ENCODE results near the gene CP. TPM values are rescaled to one million over a fixed set of nuclear protein-coding genes. Genes with fewer than 3 reads are reported as not detected.

The CP gene
- total and polyA plus RNA-seq, 2 of the 13 experiments (the other 11 are each of a cell fraction or from before 2014, with no cell fraction given), result 42.6 to 789 TPM

DNA sequence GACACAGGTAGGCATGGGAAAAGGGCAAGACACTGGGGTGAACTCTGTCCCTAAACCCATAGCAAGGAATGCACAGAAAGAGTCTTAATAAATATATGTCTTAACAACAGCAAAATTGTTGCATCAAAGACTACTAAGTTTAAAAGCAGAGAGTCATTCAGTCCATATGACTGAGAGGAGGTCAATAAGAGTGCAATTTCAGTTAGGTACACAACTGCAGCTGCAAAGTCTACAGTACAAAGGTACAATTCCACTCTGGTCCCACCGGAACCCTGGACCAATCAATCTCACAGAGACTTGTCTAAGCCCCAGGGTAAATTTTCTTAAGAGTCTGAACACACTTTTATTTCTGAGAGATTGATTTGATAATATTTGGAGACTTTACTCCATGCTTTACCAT lies 6.9 kb downstream of the CP start (continued):
- TF ChIP-seq HNRNPK (IDR thresholded peaks at IDR 0.05; ENCODE audit: low read depth, low read length, poor library complexity, severe bottlenecking) (no peak), RARA (CRISPR knock-in tag; IDR thresholded peaks at IDR 0.05) (peak; percentile 99), ZNF616 (CRISPR knock-in tag; IDR thresholded peaks at IDR 0.05; ENCODE audit: low read depth) (no peak), RCOR2 (CRISPR knock-in tag; IDR thresholded peaks at IDR 0.05) (peak; percentile 89; the same call in 1 of the 2 replicates), PITX1 (CRISPR knock-in tag; IDR thresholded peaks at IDR 0.05) (peak; percentile 79), RXRB (CRISPR knock-in tag; IDR thresholded peaks at IDR 0.05; ENCODE audit: borderline replicate concordance) (peak; percentile 93), FOSL2 (CRISPR knock-in tag; IDR thresholded peaks at IDR 0.05) (peak; percentile 62), PHF5A (CRISPR knock-in tag; IDR thresholded peaks at IDR 0.05; ENCODE audit: low read depth, unreplicated experiment) (no peak), TARDBP (CRISPR knock-in tag; IDR thresholded peaks at IDR 0.05) (peak; percentile 36; the same call in 1 of the 2 replicates), TEAD3 (CRISPR knock-in tag; optimal IDR thresholded peaks at IDR 0.05; ENCODE audit: borderline replicate concordance) (peak; percentile 76), MLLT10 (CRISPR knock-in tag; IDR thresholded peaks at IDR 0.05) (no peak)

DNA sequence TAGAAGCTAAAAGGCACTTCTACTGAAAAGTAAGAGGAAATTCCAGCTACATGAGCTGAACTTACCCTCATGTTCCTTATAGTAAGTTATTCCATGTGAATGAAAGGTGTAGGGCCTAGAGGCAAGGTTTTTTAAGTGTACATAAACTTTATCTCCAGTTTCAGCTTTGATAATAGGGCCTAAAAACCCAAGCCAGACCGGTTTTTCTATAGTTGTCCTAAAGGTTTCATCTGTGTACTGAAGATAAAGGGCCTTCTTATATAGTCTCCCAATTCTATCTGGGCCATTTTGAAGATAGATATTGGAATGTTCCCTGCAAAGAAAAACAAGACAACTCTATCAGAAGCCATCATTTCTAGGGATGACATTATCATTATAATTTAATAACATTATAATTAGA lies 9.2 kb downstream of the CP start:
- ATAC-seq, result no peak
- H3K4me3 ChIP-seq (replicated peaks in 1 of 3; ENCODE audit: insufficient read depth in 1 of 3, low read depth in 2 of 3, low read length in 3 of 3), result no peak overlapping the region
- no peak overlapping the region for H3K27ac ChIP-seq (ENCODE audit: extremely low read length, insufficient read depth, low read length)
- DNase-seq (ENCODE audit: low spot score), result no peak
- BruUV-seq (replicated peaks), result no TSS peak
- FAIRE-seq, result no peak
- no peak overlapping the region for H3K4me2 ChIP-seq (ENCODE audit: low read depth, low read length)
- 100% methylated on average over 1 of the region's 1 CpG for whole genome bisulfite sequencing (ENCODE audit: low lambda C conversion rate)
- no peaks in the 10 kb centered on the region for H3K9me3 ChIP-seq (ENCODE audit: low read length)
- no peak overlapping the region for H2AFZ ChIP-seq (ENCODE audit: low read length)
- peaks cover 97% of the 10 kb centered on the region for H3K4me1 ChIP-seq (ENCODE audit: insufficient read depth, low read length)
- peaks cover 17 to 52% of the 10 kb centered on the region in 2 experiments for H3K36me3 ChIP-seq (replicated peaks in 1 of 2; ENCODE audit: control insufficient read depth in 1 of 2, insufficient read depth in 2 of 2, low read length in 2 of 2)
- 0 out of 2 replicates have a peak, but pooled peaks cover 5% of the 10 kb centered on the region for H4K20me1 ChIP-seq (ENCODE audit: insufficient read depth, low read length)
- H3K27me3 ChIP-seq (ENCODE audit: control insufficient read depth in 1 of 2, insufficient read depth in 2 of 2, low read length in 2 of 2), result no peaks in the 10 kb centered on the region
- H3K79me2 ChIP-seq (ENCODE audit: insufficient read depth, low read length), result peaks cover 87% of the 10 kb centered on the region
- ChIA-PET CTCF (ENCODE audit: low intra/inter-chr PET ratio, low total read pairs) (no interaction called here), POLR2A (no interaction called here)
- in situ Hi-C loops (cut with HindIII; ENCODE audit: extremely low pct_ligation_motif_present, low pct_unique_long_range_greater_than_20kb) (no loop called here), intact Hi-C loops (cut with micrococcal nuclease; ENCODE audit: unreplicated experiment) (no loop called here)
- H3K9ac ChIP-seq (ENCODE audit: insufficient read depth, low read depth, low read length), result no peak overlapping the region
- TF ChIP-seq, protein P1, sequence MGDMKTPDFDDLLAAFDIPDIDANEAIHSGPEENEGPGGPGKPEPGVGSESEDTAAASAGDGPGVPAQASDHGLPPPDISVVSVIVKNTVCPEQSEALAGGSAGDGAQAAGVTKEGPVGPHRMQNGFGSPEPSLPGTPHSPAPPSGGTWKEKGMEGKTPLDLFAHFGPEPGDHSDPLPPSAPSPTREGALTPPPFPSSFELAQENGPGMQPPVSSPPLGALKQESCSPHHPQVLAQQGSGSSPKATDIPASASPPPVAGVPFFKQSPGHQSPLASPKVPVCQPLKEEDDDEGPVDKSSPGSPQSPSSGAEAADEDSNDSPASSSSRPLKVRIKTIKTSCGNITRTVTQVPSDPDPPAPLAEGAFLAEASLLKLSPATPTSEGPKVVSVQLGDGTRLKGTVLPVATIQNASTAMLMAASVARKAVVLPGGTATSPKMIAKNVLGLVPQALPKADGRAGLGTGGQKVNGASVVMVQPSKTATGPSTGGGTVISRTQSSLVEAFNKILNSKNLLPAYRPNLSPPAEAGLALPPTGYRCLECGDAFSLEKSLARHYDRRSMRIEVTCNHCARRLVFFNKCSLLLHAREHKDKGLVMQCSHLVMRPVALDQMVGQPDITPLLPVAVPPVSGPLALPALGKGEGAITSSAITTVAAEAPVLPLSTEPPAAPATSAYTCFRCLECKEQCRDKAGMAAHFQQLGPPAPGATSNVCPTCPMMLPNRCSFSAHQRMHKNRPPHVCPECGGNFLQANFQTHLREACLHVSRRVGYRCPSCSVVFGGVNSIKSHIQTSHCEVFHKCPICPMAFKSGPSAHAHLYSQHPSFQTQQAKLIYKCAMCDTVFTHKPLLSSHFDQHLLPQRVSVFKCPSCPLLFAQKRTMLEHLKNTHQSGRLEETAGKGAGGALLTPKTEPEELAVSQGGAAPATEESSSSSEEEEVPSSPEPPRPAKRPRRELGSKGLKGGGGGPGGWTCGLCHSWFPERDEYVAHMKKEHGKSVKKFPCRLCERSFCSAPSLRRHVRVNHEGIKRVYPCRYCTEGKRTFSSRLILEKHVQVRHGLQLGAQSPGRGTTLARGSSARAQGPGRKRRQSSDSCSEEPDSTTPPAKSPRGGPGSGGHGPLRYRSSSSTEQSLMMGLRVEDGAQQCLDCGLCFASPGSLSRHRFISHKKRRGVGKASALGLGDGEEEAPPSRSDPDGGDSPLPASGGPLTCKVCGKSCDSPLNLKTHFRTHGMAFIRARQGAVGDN (CRISPR knock-in tag; IDR thresholded peaks at IDR 0.05), result no peak
- no peak for TF ChIP-seq ZNF451 (CRISPR knock-in tag; IDR thresholded peaks at IDR 0.05)
- no peak for TF ChIP-seq MED1 (CRISPR knock-in tag; IDR thresholded peaks at IDR 0.05)
- TF ChIP-seq PCBP2 (optimal IDR thresholded peaks at IDR 0.05; ENCODE audit: low read depth, low read length, poor library complexity, severe bottlenecking), result no peak
- TF ChIP-seq DMAP1 (CRISPR knock-in tag; IDR thresholded peaks at IDR 0.05), result no peak
- no peak for TF ChIP-seq ZNF652 (CRISPR knock-in tag; IDR thresholded peaks at IDR 0.05; ENCODE audit: borderline replicate concordance, low read depth)
- no peak for TF ChIP-seq ZKSCAN1 (IDR thresholded peaks at IDR 0.05; ENCODE audit: low read length)
- TF ChIP-seq MAF1 (CRISPR knock-in tag; IDR thresholded peaks at IDR 0.05; ENCODE audit: borderline replicate concordance), result no peak
- no peak for TF ChIP-seq NFKB2 (CRISPR knock-in tag; IDR thresholded peaks at IDR 0.05; ENCODE audit: borderline replicate concordance)
- TF ChIP-seq, protein P2, sequence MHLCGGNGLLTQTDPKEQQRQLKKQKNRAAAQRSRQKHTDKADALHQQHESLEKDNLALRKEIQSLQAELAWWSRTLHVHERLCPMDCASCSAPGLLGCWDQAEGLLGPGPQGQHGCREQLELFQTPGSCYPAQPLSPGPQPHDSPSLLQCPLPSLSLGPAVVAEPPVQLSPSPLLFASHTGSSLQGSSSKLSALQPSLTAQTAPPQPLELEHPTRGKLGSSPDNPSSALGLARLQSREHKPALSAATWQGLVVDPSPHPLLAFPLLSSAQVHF (CRISPR knock-in tag; IDR thresholded peaks at IDR 0.05), result no peak
- TF ChIP-seq RFX3 (CRISPR knock-in tag; IDR thresholded peaks at IDR 0.05), result no peak
- TF ChIP-seq NCOA1 (CRISPR knock-in tag; IDR thresholded peaks at IDR 0.05), result no peak
- TF ChIP-seq KLF12 (CRISPR knock-in tag; IDR thresholded peaks at IDR 0.05; ENCODE audit: borderline replicate concordance), result no peak

All from HepG2 (cell line).